Measurements from ENCODE around the gene AUTS2.
A peak's percentile ranks its signal among the peaks of the same experiment; 100 is the strongest.

Gene AUTS2

GRCh38 chr7:69739931-69740431 lies 141.7 kb downstream of the AUTS2 start:
- DNase-seq (ENCODE audit: low spot score), result peak; percentile 51
- no peak for TF ChIP-seq CTCF (IDR thresholded peaks at IDR 0.05; ENCODE audit: extremely low read depth, missing control alignments)

- no peak for TF ChIP-seq CTCF (IDR thresholded peaks at IDR 0.05; ENCODE audit: extremely low read depth, missing control alignments)
- no peak for DNase-seq (ENCODE audit: low spot score)
These were observed 144.0 kb downstream of the AUTS2 start for GRCh38 chr7:69742237-69742636.

DNA sequence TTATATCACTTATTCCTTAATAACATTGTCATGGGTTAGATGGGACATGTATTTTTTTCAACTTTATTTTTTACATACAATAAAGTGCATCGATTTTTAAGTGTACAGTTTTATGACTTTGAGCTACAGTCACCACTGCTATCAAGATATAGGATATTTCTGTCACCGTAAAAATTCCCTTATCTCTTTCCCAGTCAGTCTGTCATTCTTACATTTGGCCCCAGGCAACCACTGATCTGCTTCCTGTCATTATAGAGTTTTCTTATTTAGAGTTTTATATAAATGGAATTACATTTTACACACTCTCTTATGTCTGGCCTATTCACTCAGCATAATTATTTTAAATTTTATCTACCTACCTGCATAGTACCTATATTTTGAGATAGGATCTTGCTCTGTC lies 145.2 kb downstream of the AUTS2 start:
- TF ChIP-seq CTCF (IDR thresholded peaks at IDR 0.05; ENCODE audit: extremely low read depth, missing control alignments), result no peak
- no peak for DNase-seq (ENCODE audit: low spot score)

GRCh38 chr7:69744026-69744425 lies 145.8 kb downstream of the AUTS2 start:
- DNase-seq (ENCODE audit: low spot score), result no peak
- TF ChIP-seq CTCF (IDR thresholded peaks at IDR 0.05; ENCODE audit: extremely low read depth, missing control alignments), result no peak

DNA sequence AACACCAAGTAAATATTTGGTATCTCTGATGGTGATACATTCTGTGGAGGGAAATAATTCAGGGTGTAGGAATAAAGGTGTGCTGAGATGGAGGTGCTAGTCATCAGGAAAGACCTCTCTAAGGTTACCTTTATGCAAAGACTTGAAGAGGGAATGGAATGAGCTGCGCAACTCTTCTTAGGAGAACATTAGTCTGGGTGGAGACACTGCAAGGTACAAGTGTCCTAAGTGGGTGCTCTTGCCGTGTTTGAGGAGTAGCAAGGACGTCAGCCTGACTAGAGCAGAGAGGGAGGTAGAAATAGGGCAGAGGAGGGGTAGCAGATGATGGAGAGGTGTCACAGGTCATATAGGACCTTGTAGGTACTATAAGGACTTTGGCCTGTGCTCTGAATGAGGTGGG lies 148.1 kb downstream of the AUTS2 start:
- no peak for TF ChIP-seq CTCF (IDR thresholded peaks at IDR 0.05; ENCODE audit: extremely low read depth, missing control alignments)

GRCh38 chr7:69747144-69747543 lies 148.9 kb downstream of the AUTS2 start:
- no peak for TF ChIP-seq CTCF (IDR thresholded peaks at IDR 0.05; ENCODE audit: extremely low read depth, missing control alignments)
- DNase-seq (ENCODE audit: low spot score), result no peak

More for the DNA sequence above, 148.1 kb downstream of the AUTS2 start:
- no peak for DNase-seq (ENCODE audit: low spot score)

- no peak for TF ChIP-seq CTCF (IDR thresholded peaks at IDR 0.05; ENCODE audit: extremely low read depth, missing control alignments)
- no peak for DNase-seq (ENCODE audit: low spot score)
These were observed 150.3 kb downstream of the AUTS2 start for GRCh38 chr7:69748530-69748929.
